ENCODE data around the gene AMZ1. TPM values are rescaled to one million over a fixed set of nuclear protein-coding genes. Genes with fewer than 3 reads are reported as not detected.
"Not testable (repeated sequence)": the region's sequence is repeated elsewhere in the genome, so short reads cannot be mapped to it uniquely, and the experiment has no call there.

AMZ1 gene
- total RNA-seq, 2 experiments from 2014 or later, result 0.04 TPM; not detected in 1

GRCh38 chr7:2688409-2689342 lies 674 bp downstream of the AMZ1 start:
- peak; percentile 41 for DNase-seq
- H3K27me3 Mint-ChIP-seq, result peaks cover 61% of the 10 kb centered on the region
- no peaks in the 10 kb centered on the region for H3K9me3 Mint-ChIP-seq
- H3K4me3 Mint-ChIP-seq, result no peak overlapping the region
- H3K4me1 Mint-ChIP-seq, result peaks cover 11% of the 10 kb centered on the region
- no peak overlapping the region for H3K27ac Mint-ChIP-seq
- no peaks in the 10 kb centered on the region for H3K36me3 Mint-ChIP-seq

GRCh38 chr7:2689343-2689847 lies 1.4 kb downstream of the AMZ1 start:
- Mint-ChIP-seq H3K27ac (no peak overlapping the region), H3K4me3 (no peak overlapping the region)
- no peak for DNase-seq

GRCh38 chr7:2689951-2690705 lies 2.1 kb downstream of the AMZ1 start:
- no peaks in the 10 kb centered on the region for H3K36me3 Mint-ChIP-seq
- H3K4me3 Mint-ChIP-seq, result no peak overlapping the region
- no peak overlapping the region for H3K27ac Mint-ChIP-seq
- DNase-seq, result no peak
- peaks cover 60% of the 10 kb centered on the region for H3K27me3 Mint-ChIP-seq
- H3K9me3 Mint-ChIP-seq, result no peaks in the 10 kb centered on the region
- H3K4me1 Mint-ChIP-seq, result peaks cover 11% of the 10 kb centered on the region

More at GRCh38 chr7:2689343-2689847, 1.4 kb downstream of the AMZ1 start:
- Mint-ChIP-seq H3K9me3 (no peaks in the 10 kb centered on the region), H3K36me3 (no peaks in the 10 kb centered on the region), H3K4me1 (peaks cover 11% of the 10 kb centered on the region), H3K27me3 (peaks cover 61% of the 10 kb centered on the region)

GRCh38 chr7:2691011-2691707 lies 3.2 kb downstream of the AMZ1 start:
- Mint-ChIP-seq H3K27me3 (peaks cover 50% of the 10 kb centered on the region), H3K4me1 (peaks cover 11% of the 10 kb centered on the region), H3K27ac (no peak overlapping the region), H3K4me3 (no peak overlapping the region), H3K9me3 (no peaks in the 10 kb centered on the region), H3K36me3 (no peaks in the 10 kb centered on the region)
- DNase-seq, result no peak

GRCh38 chr7:2691932-2692439 lies 4.0 kb downstream of the AMZ1 start:
- peaks cover 48% of the 10 kb centered on the region for H3K27me3 Mint-ChIP-seq

GRCh38 chr7:2692543-2692942 lies 4.5 kb downstream of the AMZ1 start:
- Mint-ChIP-seq H3K27me3 (peaks cover 48% of the 10 kb centered on the region), H3K27ac (no peak overlapping the region), H3K36me3 (no peaks in the 10 kb centered on the region)

More at GRCh38 chr7:2691932-2692439, 4.0 kb downstream of the AMZ1 start:
- not testable (repeated sequence) for H3K36me3 Mint-ChIP-seq, H3K4me3 Mint-ChIP-seq, H3K9me3 Mint-ChIP-seq, H3K27ac Mint-ChIP-seq, DNase-seq
- H3K4me1 Mint-ChIP-seq, result peaks cover 11% of the 10 kb centered on the region

GRCh38 chr7:2693420-2694121 lies 5.6 kb downstream of the AMZ1 start:
- not testable (repeated sequence) for H3K4me3 Mint-ChIP-seq, H3K36me3 Mint-ChIP-seq, H3K27ac Mint-ChIP-seq, H3K9me3 Mint-ChIP-seq, DNase-seq
- peaks cover 51% of the 10 kb centered on the region for H3K27me3 Mint-ChIP-seq
- H3K4me1 Mint-ChIP-seq, result peaks cover 14% of the 10 kb centered on the region

More at GRCh38 chr7:2692543-2692942, 4.5 kb downstream of the AMZ1 start:
- no peak overlapping the region for H3K4me3 Mint-ChIP-seq
- peaks cover 11% of the 10 kb centered on the region for H3K4me1 Mint-ChIP-seq
- H3K9me3 Mint-ChIP-seq, result no peaks in the 10 kb centered on the region
- DNase-seq, result no peak

GRCh38 chr7:2694122-2694436 lies 6.1 kb downstream of the AMZ1 start:
- not testable (repeated sequence) for H3K27ac Mint-ChIP-seq, H3K9me3 Mint-ChIP-seq, H3K36me3 Mint-ChIP-seq, H3K4me3 Mint-ChIP-seq, DNase-seq
- Mint-ChIP-seq H3K27me3 (peaks cover 48% of the 10 kb centered on the region), H3K4me1 (peaks cover 14% of the 10 kb centered on the region)

GRCh38 chr7:2698581-2699288 lies 10.7 kb downstream of the AMZ1 start:
- Mint-ChIP-seq H3K4me3 (no peak overlapping the region), H3K9me3 (no peaks in the 10 kb centered on the region), H3K27ac (peak overlapping the region; percentile 40), H3K36me3 (no peaks in the 10 kb centered on the region), H3K27me3 (peaks cover 38% of the 10 kb centered on the region), H3K4me1 (peaks cover 19% of the 10 kb centered on the region)
- DNase-seq, result peak; percentile 85

GRCh38 chr7:2699289-2699620 lies 11.3 kb downstream of the AMZ1 start:
- no peaks in the 10 kb centered on the region for H3K36me3 Mint-ChIP-seq
- peaks cover 19% of the 10 kb centered on the region for H3K4me1 Mint-ChIP-seq
- H3K27me3 Mint-ChIP-seq, result peaks cover 38% of the 10 kb centered on the region
- H3K9me3 Mint-ChIP-seq, result no peaks in the 10 kb centered on the region
- peak overlapping the region; percentile 35 for H3K4me3 Mint-ChIP-seq
- no peak overlapping the region for H3K27ac Mint-ChIP-seq
- DNase-seq, result no peak

GRCh38 chr7:2700141-2700850 lies 12.3 kb downstream of the AMZ1 start:
- peaks cover 38% of the 10 kb centered on the region for H3K27me3 Mint-ChIP-seq

GRCh38 chr7:2701424-2701823 lies 13.4 kb downstream of the AMZ1 start:
- peaks cover 39% of the 10 kb centered on the region for H3K27me3 Mint-ChIP-seq
- peaks cover 19% of the 10 kb centered on the region for H3K4me1 Mint-ChIP-seq
- DNase-seq, result no peak
- no peaks in the 10 kb centered on the region for H3K9me3 Mint-ChIP-seq
- no peak overlapping the region for H3K4me3 Mint-ChIP-seq
- no peak overlapping the region for H3K27ac Mint-ChIP-seq
- H3K36me3 Mint-ChIP-seq, result no peaks in the 10 kb centered on the region

More at GRCh38 chr7:2700141-2700850, 12.3 kb downstream of the AMZ1 start:
- Mint-ChIP-seq H3K4me3 (no peak overlapping the region), H3K36me3 (no peaks in the 10 kb centered on the region), H3K9me3 (no peaks in the 10 kb centered on the region), H3K27ac (no peak overlapping the region), H3K4me1 (peaks cover 19% of the 10 kb centered on the region)
- DNase-seq, result no peak

GRCh38 chr7:2701832-2702593 lies 14.0 kb downstream of the AMZ1 start:
- H3K9me3 Mint-ChIP-seq, result no peaks in the 10 kb centered on the region
- H3K27ac Mint-ChIP-seq, result no peak overlapping the region
- H3K4me1 Mint-ChIP-seq, result peaks cover 19% of the 10 kb centered on the region
- no peak for DNase-seq
- H3K27me3 Mint-ChIP-seq, result peaks cover 39% of the 10 kb centered on the region
- no peaks in the 10 kb centered on the region for H3K36me3 Mint-ChIP-seq
- H3K4me3 Mint-ChIP-seq, result no peak overlapping the region
